ENCODE data around the gene SECISBP2L. TPM values are rescaled to one million over a fixed set of nuclear protein-coding genes. Genes with fewer than 3 reads are reported as not detected.

Gene SECISBP2L
- total RNA-seq, 4 donors from 2014 or later: 23.7 to 27.5 (median 24.5) TPM

DNA sequence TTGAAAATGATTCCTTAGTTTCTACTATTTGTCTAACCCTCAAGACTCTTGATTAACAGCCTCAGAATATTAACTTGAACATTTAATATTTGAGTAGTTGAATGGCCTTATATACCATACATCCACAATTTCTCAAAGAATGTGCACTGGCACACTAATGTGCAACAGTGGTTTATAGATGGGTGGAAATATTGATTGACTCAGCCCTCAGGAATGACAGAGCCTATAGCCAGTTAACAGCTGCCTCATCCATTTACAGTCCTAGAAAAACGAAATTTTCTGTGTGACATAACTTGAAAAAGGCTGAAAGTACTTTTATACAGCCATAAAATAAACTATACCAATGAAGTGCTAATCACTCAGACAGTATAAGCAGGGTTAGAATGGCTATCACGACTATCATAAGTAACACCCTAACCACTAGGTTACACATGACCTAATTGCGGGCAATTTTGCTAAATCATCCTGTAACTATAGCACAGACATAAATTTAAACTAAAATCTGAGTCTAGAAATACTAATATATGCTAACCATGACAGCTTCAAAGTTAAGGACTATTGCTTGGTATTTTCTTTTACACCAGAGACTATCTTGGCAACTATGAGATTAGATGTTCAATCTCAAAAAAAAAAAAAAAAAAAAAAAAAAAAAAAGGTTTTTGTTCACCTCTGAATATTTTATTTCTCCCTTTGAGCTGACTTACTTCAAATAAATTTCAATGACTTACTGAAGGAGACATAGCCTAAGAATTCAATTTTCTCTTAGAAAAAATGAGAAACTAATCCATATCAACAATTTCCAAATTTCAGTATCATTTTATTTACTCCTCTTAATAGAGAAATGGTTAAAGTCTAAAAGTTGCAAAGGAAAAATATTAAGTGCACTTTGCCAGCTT is 9.3 kb downstream of the SECISBP2L start:
- peaks cover 17 to 21% of the 10 kb centered on the region in 2 donors for H3K4me1 ChIP-seq
- H3K36me3 ChIP-seq: peaks cover 0 to 10% of the 10 kb centered on the region in 2 donors
- no peaks in the 10 kb centered on the region for H3K9me3 ChIP-seq
- intact Hi-C loops (cut with DNase I; ENCODE audit: low total_unique reads): no loop called here
- no peak overlapping the region for H3K4me3 ChIP-seq
- TF ChIP-seq, protein P1, sequence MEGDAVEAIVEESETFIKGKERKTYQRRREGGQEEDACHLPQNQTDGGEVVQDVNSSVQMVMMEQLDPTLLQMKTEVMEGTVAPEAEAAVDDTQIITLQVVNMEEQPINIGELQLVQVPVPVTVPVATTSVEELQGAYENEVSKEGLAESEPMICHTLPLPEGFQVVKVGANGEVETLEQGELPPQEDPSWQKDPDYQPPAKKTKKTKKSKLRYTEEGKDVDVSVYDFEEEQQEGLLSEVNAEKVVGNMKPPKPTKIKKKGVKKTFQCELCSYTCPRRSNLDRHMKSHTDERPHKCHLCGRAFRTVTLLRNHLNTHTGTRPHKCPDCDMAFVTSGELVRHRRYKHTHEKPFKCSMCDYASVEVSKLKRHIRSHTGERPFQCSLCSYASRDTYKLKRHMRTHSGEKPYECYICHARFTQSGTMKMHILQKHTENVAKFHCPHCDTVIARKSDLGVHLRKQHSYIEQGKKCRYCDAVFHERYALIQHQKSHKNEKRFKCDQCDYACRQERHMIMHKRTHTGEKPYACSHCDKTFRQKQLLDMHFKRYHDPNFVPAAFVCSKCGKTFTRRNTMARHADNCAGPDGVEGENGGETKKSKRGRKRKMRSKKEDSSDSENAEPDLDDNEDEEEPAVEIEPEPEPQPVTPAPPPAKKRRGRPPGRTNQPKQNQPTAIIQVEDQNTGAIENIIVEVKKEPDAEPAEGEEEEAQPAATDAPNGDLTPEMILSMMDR (IDR thresholded peaks at IDR 0.05 in 4 of 5, conservative IDR thresholded peaks at IDR 0.05 in 1 of 5): no peak
- TF ChIP-seq POLR2A (IDR thresholded peaks at IDR 0.05): no peak
- DNase-seq: no peak
- no peak overlapping the region for H3K27ac ChIP-seq
- H3K27me3 ChIP-seq: no peaks in the 10 kb centered on the region
- no peak for ATAC-seq
- in situ Hi-C loops (cut with MboI; ENCODE audit: low sequenced_read_pairs in 4 of 4): no loop called here

DNA sequence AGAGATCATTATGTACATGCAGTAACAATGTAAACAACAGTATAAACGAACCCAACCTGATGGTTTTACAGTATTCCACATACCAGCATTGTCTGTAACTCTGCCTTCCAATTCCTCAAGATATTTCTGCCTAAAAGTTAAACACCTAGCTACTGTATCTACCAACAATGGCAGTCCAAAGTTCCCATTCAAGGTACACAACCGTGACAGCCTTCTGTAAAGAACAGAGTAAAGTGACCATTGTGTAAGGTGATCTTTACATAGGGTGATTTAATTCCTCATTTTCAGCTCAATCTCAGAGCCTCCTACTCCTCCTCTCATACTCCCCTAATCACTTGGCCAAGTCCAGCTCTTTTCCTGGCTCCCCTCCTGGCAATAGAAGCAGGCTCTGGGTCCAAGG is 10.4 kb downstream of the SECISBP2L start:
- no peak for TF ChIP-seq POLR2A (IDR thresholded peaks at IDR 0.05)
- TF ChIP-seq, protein P1 (IDR thresholded peaks at IDR 0.05 in 4 of 5, conservative IDR thresholded peaks at IDR 0.05 in 1 of 5): no peak
- H3K4me3 ChIP-seq: no peak overlapping the region
- H3K27ac ChIP-seq: no peak overlapping the region
- DNase-seq (no peak), ATAC-seq (no peak)
- intact Hi-C loops (cut with DNase I; ENCODE audit: low total_unique reads) (no loop called here), in situ Hi-C loops (cut with MboI; ENCODE audit: low sequenced_read_pairs in 4 of 4) (no loop called here)
- H3K27me3 ChIP-seq: no peaks in the 10 kb centered on the region
- H3K36me3 ChIP-seq: peaks cover 0 to 10% of the 10 kb centered on the region in 2 donors
- no peaks in the 10 kb centered on the region for H3K9me3 ChIP-seq
- peaks cover 17 to 21% of the 10 kb centered on the region in 2 donors for H3K4me1 ChIP-seq

DNA sequence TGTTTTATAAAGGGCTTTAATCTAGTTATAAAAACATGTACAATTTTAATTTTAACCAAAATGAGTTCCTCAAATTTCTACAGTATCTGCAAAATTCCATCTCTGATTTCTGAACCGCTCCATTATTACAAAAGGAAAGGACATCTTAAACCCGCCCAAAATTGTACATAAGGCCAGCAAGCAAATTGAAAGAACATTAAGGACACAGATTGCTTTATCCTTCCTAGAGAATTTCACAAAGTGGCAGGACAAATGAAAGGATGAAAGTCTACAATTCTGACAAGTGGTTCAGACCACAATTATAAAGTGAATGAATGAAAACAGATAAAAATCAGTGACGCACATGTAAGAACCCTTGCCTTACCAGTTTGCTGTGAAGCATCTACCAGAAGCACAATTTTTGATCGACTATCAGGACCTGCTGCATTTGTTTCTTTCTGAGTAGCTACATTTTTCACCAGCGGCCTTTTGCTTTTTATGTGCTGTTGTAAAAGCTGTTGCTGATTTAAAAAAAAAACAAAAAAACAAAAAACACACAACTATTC is 13.6 kb downstream of the SECISBP2L start:
- ATAC-seq (no peak), DNase-seq (no peak)
- Histone ChIP-seq H3K4me1 (peaks cover 4 to 12% of the 10 kb centered on the region in 2 donors), H3K36me3 (peaks cover 0 to 18% of the 10 kb centered on the region in 2 donors), H3K4me3 (no peak overlapping the region), H3K9me3 (no peaks in the 10 kb centered on the region), H3K27me3 (no peaks in the 10 kb centered on the region), H3K27ac (no peak overlapping the region)
- intact Hi-C loops (cut with DNase I; ENCODE audit: low total_unique reads): no loop called here
- TF ChIP-seq POLR2A (IDR thresholded peaks at IDR 0.05): no peak
- TF ChIP-seq, protein P1 (IDR thresholded peaks at IDR 0.05 in 4 of 5, conservative IDR thresholded peaks at IDR 0.05 in 1 of 5): no peak
- in situ Hi-C loops (cut with MboI; ENCODE audit: low sequenced_read_pairs in 4 of 4): no loop called here

DNA sequence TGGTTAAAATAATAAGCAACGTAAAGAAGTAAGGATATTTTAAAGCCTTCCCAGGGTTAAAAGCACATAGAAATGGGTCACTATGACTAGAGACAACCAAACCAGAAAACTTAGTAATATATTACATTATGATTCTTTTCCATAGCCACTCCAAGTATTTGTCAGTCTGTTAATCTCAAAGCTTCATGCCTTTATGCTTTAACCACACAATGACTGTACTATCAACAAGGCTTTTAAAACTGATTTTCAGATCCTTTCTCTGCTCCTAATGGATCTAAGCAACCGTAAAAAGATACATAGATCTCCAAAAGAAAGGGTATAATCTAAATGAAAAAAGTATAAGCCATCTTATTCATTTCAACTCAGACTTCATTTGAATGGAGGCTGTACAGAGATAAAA is 14.4 kb downstream of the SECISBP2L start:
- Histone ChIP-seq H3K36me3 (peaks cover 0 to 23% of the 10 kb centered on the region in 2 donors), H3K27me3 (no peaks in the 10 kb centered on the region), H3K4me1 (peaks cover 0 to 4% of the 10 kb centered on the region in 2 donors), H3K27ac (no peak overlapping the region), H3K4me3 (no peak overlapping the region), H3K9me3 (no peaks in the 10 kb centered on the region)
- ATAC-seq (no peak), DNase-seq (no peak)
- no peak for TF ChIP-seq POLR2A (IDR thresholded peaks at IDR 0.05)
- TF ChIP-seq, protein P1 (IDR thresholded peaks at IDR 0.05 in 4 of 5, conservative IDR thresholded peaks at IDR 0.05 in 1 of 5): no peak
- intact Hi-C loops (cut with DNase I; ENCODE audit: low total_unique reads) (no loop called here), in situ Hi-C loops (cut with MboI; ENCODE audit: low sequenced_read_pairs in 4 of 4) (no loop called here)

Measured in gastrocnemius medialis (tissue), 4 donors.